Breast epithelium (tissue), 3 donors: ENCODE results near the gene VEGFC.

Source experiments
- POLR2A ChIP-seq: fragments of 450-650 bp; IDR thresholded peaks from one replicate; pipeline ENCODE4 v1.6.1; 2016; ENCODE audit warnings: antibody characterized with exemption, mild to moderate bottlenecking, moderate library complexity
- POLR2AphosphoS5 ChIP-seq, 3 donors: sonication (generic); formaldehyde crosslinking; IDR thresholded peaks; one replicate each; pipeline ENCODE4 v1.6.1; 2017; ENCODE audit warnings: antibody characterized with exemption in 3 of 3
- TF ChIP-seq, protein P1 (sequence below), 3 donors: fragments of 450-650 bp; IDR thresholded peaks; one replicate each; pipeline ENCODE4 v1.5.1; 2016 to 2017; ENCODE audit warnings: antibody characterized with exemption in 3 of 3, mild to moderate bottlenecking in 3 of 3, moderate library complexity in 3 of 3

- TF ChIP-seq, protein P1, sequence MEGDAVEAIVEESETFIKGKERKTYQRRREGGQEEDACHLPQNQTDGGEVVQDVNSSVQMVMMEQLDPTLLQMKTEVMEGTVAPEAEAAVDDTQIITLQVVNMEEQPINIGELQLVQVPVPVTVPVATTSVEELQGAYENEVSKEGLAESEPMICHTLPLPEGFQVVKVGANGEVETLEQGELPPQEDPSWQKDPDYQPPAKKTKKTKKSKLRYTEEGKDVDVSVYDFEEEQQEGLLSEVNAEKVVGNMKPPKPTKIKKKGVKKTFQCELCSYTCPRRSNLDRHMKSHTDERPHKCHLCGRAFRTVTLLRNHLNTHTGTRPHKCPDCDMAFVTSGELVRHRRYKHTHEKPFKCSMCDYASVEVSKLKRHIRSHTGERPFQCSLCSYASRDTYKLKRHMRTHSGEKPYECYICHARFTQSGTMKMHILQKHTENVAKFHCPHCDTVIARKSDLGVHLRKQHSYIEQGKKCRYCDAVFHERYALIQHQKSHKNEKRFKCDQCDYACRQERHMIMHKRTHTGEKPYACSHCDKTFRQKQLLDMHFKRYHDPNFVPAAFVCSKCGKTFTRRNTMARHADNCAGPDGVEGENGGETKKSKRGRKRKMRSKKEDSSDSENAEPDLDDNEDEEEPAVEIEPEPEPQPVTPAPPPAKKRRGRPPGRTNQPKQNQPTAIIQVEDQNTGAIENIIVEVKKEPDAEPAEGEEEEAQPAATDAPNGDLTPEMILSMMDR (IDR thresholded peaks at IDR 0.05), result no peak
- TF ChIP-seq POLR2A (no peak), POLR2AphosphoS5 (IDR thresholded peaks at IDR 0.05) (no peak)
These were observed 58.3 kb downstream of the VEGFC start for GRCh38 chr4:176734461-176734860.
